GM18858 (cell line): ENCODE results near the gene FFAR1.

Experiments
- ATAC-seq: cut with Tn5 transposase; IDR thresholded peaks from one replicate; pipeline ENCODE4 v1.9.1; 2021; ENCODE audit not compliant: unreplicated experiment

Gene FFAR1

GRCh38 chr19:35314858-35315470 lies 32.7 kb upstream of the FFAR1 start:
- no peak for ATAC-seq

DNA sequence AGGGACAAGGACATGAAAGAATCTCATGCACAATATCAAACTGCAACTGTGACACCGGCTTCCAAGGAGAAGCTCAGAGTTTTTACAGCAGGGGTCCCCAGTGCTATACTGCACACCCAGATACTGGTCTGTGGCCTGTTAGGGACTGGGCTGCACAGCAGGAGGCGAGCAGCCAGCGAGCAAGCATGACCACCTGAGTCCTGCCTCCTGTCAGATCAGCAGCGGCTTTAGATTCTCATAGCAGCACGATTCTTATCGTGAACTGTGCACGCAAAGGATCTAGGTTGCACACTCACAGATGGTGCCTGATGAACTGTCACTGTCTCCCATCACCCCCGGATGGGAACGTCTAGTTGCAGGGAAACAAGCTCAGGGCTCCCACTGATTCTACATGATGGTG lies 31.8 kb upstream of the FFAR1 start:
- ATAC-seq, result no peak

DNA sequence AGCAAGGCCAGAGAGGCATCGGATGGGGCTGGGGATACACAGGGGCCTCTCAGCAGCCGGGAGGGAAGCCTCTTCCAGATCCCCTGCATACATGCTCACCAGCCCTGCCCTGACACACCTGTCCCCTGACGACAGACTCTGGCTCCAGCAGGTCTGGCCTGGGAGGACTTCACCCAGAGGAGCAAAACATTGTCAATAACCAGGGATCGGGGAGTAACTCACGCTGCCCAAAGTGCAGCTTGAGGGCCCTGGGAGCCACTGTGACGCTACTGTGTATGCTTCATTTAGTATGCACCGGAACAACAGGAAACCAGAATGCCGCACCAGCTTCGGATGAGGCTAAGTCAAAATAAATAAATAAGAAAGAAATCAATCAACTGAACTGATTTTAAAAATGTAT lies 31.1 kb upstream of the FFAR1 start:
- ATAC-seq, result no peak

DNA sequence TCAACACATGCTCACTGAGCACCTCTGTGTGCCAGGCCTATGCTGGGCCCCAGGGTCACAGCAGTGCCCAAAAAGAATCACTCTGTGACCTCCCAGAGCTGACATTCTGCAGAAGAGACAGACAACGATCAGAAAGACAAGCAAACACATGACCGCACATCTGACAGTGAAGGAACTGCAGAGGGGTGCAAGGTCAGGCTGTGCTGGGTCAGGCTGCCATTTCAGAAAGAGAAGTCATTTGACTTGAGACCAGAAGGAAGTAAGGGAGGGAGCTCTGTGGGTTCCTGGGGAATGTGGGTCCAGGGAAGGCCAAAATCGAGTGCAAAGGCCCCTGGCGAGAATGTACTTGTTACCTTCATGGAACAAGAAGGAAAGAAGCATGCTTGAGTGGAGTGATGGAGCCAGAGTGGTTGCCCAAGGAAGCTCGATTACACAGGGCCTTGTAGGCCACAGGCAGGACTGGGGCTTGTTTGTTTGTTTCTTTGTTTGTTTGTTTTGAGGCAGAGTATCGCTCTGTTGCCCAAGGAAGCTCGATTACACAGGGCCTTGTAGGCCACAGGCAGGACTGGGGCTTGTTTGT lies 30.1 kb upstream of the FFAR1 start:
- no peak for ATAC-seq

DNA sequence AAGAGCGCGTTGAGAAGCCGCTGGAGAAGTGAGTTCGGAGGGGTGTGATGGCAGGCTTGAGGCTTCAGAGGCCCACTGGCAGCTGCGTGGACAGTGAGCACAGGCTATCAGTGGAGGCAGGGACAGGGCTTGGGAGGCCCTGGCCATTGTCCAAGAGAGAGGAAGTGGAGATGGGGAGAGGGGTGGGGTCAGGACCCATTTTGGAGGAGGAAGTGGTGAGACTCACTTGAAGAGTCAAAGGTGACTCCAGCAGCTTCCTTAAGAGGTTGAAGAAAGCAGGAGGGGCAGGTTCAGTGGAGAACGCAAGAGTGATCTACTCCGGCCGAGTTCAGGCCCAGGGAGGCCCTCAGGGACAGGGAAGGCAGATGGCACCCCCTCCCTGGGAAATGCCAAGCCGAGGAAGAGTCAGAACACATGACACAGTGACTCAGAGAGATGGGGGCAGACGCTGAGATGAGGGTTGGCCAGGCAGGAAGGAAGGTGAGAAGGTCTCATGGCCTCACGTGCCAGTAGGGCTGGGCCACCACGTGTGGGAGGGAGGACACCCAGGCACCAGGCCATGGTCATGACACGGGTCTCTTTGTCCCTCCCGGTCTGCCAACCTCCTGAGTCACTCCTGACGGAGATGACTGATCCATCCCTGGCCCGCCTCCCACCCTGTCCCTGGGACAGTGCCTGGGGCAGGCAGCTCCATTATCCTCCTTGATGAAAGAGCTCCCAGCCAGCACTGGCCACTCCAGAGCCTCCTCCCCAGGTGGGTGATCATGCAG lies 28.8 kb upstream of the FFAR1 start:
- ATAC-seq, result no peak

GRCh38 chr19:35320065-35320713 lies 27.5 kb upstream of the FFAR1 start:
- ATAC-seq, result no peak

- no peak for ATAC-seq
Observed at GRCh38 chr19:35321291-35321690, 26.4 kb upstream of the FFAR1 start.

- no peak for ATAC-seq
Observed at GRCh38 chr19:35322014-35322413, 25.7 kb upstream of the FFAR1 start.

- no peak for ATAC-seq
Observed at GRCh38 chr19:35327642-35328041, 20.1 kb upstream of the FFAR1 start.

GRCh38 chr19:35328851-35329285 lies 18.8 kb upstream of the FFAR1 start, which contains the start of gene CD22:
Gene CD22 (plus strand): TSS chr19:35329187. CDS start chr19:35332041, 2,854 bp downstream.
- ATAC-seq, result no peak

- no peak for ATAC-seq
Observed at GRCh38 chr19:35329323-35329722, 18.4 kb upstream of the FFAR1 start.

- no peak for ATAC-seq
Observed at GRCh38 chr19:35330475-35330874, 17.2 kb upstream of the FFAR1 start.

- no peak for ATAC-seq
Observed at GRCh38 chr19:35331551-35332214, 16.0 kb upstream of the FFAR1 start.

GRCh38 chr19:35332817-35333216 lies 14.9 kb upstream of the FFAR1 start:
- ATAC-seq, result no peak

GRCh38 chr19:35334144-35334753 lies 13.5 kb upstream of the FFAR1 start:
- ATAC-seq, result no peak

GRCh38 chr19:35336166-35336955 lies 11.3 kb upstream of the FFAR1 start:
- no peak for ATAC-seq

- no peak for ATAC-seq
Observed at GRCh38 chr19:35337097-35337983, 10.4 kb upstream of the FFAR1 start.

GRCh38 chr19:35337984-35338296 lies 9.8 kb upstream of the FFAR1 start:
- ATAC-seq, result no peak

DNA sequence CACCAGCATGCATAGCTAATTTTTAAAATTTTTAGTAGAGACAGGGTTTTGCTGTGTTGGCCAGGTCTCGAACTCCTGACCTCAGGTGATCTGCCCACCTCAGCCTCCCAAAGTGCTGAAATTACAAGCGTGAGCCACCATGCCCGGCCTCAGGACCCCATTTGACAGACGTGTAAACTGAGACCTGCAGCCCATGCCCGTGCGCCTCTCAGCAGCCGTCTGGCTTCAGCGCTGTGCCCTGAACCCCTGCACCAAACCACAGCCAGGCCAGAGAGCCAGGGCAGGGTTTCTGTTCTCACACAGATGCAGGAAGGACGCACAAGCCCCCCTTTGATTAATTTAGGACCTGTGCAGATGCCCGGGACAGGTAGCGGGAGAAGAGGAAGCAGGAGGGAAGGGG lies 7.3 kb upstream of the FFAR1 start:
- no peak for ATAC-seq
